ENCODE measurements around the gene PARVB.

Gene PARVB

GRCh38 chr22:44201665-44202064, 177.6 kb downstream of the PARVB start:
- DNase-seq (ENCODE audit: low spot score) = no peak

DNA sequence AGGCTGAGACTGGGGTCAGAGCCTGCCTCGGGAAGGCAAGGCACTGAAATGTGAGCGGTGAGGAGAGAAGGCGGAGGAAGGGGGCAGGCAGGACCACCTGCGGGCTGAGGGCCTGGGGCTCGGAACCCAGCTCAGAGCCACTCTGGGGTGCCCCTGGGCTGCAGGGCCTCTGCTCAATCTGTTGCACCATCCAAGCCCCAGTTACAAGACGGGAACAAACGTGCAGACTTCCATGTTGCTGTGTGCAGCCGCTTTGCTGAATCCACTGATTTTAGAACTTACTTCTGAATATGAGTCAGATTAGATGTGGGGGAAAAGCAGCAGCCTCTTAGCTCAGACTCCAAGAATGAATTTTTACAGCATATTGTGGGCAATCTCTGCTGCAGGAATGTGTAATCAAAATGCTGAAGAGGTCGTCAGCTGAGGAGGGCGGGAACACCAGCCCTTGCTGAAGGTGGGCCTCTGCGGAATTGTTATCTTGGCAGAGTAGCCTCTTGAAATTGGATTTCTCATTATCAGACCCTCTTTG, 178.2 kb downstream of the PARVB start:
- DNase-seq (ENCODE audit: low spot score) = peak; percentile 26

DNA sequence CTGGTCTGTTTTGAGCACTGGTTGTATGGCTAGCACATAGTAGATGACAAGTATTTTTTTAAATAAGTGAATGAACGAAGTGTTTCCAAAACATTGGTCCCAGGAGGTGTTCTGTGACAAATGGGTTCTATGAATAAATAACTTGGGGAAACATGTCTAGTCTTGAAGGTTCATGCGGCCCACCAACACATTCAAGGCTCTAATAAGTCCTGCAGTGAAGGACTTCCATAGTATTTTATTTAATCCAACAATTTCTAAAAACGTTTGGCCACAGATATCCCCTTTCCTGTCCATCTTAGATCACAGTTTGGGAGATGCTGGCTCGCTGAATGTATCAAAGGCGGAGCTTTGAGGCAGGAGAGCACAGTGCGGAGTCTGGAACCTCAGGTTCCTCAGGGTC, 179.1 kb downstream of the PARVB start:
- DNase-seq (ENCODE audit: low spot score) = no peak

- no peak for DNase-seq (ENCODE audit: low spot score)
These were observed 180.8 kb downstream of the PARVB start for GRCh38 chr22:44204739-44205515.

DNA sequence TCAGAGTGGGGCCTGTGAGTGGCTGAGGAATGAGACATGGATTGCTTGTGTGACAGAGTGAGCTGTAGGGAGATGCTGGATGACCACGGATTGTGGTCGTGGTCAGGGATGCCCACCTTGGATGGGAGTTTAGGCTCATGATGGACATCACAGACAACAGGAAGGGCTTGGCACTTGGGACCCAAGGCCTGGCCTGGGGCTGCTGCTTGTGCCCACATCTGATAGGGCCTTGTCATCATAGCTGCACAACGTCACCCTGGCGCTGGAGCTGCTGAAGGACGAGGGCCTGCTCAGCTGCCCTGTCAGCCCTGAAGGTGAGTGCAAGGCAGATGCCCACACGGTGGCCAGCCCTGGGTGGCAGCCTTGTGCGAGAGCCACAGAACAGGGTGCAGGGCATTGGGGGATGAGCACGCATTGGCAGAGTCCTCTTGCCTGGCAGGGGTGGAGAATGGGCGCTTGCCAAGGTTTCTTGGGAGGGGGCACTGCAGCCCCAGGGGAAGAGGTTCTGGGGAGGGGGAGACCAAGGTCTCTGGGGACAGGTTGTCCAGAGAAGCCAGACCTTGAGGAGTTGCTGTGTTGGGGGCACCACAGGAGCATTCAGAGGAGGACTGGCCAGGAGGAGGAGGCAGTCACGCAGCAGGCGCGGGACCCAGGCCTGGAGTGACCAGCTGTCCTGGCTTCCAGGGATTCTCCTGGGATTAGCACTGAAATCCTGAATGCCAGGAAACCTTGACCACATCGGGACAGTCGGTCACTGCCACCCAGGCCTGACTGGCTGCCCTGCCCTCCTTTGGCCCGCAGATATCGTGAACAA, 181.6 kb downstream of the PARVB start:
- DNase-seq (ENCODE audit: low spot score) = no peak

DNA sequence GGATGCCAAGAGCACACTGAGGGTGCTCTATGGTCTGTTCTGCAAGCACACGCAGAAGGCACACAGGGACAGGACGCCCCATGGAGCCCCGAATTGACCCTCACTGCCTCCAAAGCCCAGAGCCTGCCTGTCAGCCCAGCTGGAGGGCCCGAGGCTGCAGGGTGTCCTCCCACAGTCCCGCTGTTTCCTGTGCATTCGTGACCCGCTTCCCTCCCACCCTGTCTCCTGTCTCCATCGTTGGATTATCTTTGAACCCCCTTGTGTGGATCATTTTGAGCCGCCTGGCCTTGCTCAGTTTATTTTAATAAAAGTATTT, 182.2 kb downstream of the PARVB start:
- DNase-seq (ENCODE audit: low spot score) = no peak

DNA sequence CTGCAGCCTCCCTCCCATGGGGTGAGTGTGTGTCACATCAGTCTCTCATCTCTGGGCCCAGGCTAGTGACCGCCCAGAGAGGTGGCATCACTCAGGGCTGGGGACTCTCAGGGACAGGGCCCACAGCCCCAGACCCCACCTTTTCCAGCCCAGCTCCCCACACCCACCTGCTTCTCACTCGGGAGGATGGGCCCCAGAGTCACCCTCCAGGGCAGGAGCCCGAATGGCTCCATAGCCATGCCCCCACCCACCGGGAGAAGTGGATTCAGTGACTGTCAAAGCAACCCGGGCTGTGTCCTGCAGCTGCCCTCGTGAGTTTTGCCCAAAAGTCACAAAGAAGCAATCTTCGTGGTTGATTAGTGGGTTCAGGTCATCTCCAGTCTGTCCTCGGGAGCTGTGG, 182.6 kb downstream of the PARVB start:
- no peak for DNase-seq (ENCODE audit: low spot score)

DNA sequence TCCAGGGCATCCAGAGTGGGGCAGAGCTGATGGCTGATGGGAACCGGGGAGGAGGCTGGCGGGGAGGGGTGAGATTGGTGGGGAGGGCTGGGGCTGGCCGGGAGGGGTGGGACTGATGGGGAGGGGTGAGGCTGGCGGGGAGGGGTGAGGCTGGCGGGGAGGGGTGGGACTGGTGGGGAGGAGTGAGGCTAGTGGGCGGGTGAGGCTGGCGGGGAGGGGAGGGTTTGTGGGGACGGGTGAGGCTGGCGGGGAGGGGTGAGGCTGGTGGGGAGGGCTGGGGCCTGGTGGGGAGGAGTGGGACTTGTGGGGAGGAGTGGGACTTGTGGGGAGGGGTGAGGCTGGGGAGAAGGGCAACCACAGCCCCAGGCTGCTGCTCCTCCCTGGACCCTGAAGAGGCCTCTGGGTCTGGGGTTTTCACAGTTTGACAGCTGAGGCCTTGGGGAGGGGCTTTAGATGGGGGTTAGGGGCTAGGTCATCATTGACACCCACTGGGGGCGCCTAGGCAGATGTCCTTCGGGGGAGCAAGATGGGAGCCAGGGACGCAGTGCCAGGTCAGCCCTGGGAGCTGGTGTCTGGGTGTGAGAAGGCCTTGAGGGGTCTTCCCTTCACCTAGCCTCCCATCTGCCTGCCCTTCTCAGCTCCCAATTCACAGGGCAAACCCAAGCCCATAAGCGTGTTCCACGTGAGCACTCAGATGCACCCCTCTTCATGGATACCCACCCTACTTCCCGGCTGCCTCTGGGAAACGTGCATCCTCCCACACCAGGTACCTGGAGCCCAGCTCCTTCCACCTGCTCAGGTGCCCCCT, 183.3 kb downstream of the PARVB start:
- DNase-seq (ENCODE audit: low spot score) = no peak

DNA sequence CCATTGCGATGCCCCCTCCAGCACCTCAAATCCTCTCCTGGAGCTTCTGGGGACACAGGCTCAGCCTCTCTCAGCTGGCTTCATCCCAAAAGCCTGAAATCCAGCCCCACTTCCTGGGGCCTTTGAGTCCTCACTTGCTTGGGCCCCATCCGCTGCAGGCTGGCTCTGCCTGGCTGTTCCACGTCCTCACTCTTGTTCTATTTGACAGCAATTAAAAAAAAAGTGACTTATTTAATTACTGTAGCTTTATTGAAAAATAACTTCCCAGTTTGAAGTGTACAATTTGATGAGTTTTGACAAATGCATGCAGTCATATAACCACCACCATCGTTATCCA, 183.8 kb downstream of the PARVB start:
- DNase-seq (ENCODE audit: low spot score) = no peak

GRCh38 chr22:44209343-44209742, 185.2 kb downstream of the PARVB start:
- DNase-seq (ENCODE audit: low spot score) = no peak

GRCh38 chr22:44210722-44211121, 186.6 kb downstream of the PARVB start:
- no peak for DNase-seq (ENCODE audit: low spot score)

DNA sequence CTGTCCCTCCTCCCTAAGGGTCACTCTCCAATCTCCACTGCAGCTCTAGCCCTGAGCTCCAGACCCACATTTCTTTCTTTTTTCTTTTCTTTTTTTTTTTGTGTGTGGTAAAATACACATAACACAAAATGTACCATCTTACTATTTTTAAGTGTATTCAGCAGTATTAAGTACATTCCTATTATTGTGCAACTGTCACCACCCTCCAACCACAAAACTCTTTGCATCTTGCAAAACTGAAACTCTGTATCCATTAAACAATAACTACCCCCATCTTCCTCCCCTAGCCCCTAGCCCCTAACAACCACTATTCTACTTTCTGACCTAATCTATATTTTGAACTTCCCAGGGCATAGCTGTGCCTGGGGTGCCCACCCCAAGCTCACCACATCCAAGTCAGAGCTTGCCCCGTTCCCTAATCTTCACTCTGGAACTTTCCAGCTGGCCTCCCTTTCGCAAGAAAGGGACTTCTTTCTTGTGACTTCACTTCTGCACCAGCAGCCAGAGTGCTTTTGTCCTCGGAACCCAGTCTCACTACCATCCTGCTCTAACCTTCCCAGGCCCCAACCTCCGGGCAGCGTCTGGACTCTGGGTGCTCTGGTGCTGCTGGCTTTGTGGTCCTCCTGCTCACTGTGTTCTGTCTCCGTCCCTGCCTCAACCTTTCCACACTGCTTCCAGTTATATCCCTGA, 187.3 kb downstream of the PARVB start:
- no peak for DNase-seq (ENCODE audit: low spot score)

DNA sequence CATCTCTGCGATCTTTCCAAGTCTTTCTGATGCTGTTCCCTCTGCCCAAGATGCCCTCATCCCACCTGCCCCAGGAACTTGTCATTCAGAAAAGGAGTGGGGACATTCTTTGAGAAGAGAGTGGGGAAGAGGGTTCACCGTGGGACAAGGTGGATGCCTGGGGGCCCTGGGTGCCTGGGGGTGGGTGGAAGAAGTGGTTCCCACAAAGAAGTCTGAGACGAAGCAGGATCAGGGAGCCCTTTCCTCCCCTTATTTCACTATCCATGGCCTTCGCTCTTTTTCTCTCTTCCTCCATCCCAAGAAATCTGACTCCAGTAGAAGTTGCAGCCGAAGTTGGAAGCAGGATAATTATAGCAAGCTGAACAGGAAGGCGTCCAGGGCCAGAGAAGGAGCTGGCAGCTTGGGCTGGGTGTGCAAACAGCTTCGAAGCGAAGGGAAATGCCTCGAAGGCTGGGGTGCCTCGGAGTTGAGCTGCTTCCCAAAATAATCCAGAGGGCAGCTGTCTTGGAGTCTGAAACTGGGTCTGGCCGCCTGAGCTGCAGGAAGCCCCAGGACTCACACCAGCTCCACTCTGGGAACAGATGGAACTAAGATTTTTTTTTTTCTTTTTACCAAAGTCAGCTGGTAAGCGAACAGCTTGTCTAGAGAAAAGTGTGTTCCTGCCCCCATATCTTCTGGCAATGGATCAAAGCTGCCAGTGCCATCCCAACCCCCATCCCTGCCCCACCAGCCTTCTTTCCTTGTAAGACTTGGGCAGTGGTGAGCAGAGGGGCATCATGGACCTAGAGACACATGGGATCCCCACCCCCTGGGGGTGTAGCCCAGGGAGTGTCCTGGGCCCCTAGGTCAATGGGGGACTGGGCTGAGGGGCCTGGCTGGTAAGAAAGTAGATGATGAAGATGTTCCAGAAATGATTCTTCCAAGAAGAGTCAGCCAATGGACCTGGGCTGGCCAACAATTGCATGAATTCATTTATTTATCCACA, 188.1 kb downstream of the PARVB start:
- DNase-seq (ENCODE audit: low spot score) = no peak

GRCh38 chr22:44212936-44213335, 188.8 kb downstream of the PARVB start:
- DNase-seq (ENCODE audit: low spot score) = no peak

- DNase-seq (ENCODE audit: low spot score) = no peak
These were observed 189.5 kb downstream of the PARVB start for GRCh38 chr22:44213489-44214043.

DNA sequence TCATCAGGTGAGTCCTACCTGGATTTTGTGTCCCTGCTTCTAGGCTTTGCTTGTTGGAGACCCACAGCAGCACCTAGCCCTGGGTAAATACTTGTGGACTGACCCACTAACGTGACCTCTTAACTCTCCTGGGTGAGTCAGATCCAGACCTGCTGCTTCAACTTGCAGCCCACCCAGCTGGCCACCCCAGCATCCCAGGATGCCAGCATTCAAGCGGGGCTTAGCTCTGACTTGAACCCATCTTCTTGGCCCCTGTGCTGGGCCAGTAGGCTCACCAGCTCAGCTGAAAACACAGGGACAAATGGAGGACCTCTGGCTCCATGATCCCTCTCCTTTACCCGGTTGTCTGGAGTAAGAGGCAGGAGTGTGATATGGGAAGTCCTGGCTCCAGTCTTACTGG, 190.1 kb downstream of the PARVB start:
- no peak for DNase-seq (ENCODE audit: low spot score)

DNA sequence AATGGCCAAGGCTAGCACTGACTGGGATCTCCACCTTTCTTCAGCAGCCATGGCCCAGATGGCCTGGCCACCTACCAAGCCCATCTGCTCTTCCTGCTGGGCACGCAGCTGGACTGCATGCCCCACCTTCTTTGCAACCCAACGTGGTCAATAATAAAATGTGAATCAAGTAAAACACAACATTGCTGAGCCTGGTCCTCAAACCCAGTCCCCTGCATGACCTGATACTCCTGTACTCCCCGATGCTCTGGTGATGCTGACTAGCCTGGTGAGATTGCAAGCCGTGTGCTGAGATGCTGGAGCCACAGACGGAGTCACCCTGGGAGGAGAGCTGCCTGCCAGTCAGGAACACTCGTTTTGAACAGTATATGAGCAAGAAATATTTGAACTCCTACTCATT, 190.7 kb downstream of the PARVB start:
- DNase-seq (ENCODE audit: low spot score) = no peak

GRCh38 chr22:44215287-44215686, 191.2 kb downstream of the PARVB start:
- no peak for DNase-seq (ENCODE audit: low spot score)

DNA sequence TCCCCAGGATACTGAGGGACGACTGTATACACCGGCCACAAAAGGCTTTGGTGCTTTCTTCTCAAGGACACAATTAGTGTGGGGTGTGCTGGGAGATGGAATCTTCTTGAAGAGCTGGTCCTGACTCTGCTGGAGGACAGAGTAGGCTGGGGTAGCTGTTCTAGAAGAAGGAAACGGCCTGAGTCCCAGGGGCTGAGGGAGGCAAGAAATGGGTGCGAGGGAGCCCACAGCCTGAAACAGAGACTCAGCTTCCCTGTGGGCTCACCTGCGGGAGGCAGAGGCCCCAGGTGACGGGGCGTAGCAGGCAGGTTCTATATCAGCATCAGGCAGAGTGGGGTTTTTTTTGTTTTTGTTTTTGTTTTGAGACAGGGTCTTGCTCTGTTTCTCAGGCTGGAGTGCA, 193.2 kb downstream of the PARVB start:
- DNase-seq (ENCODE audit: low spot score) = no peak

DNA sequence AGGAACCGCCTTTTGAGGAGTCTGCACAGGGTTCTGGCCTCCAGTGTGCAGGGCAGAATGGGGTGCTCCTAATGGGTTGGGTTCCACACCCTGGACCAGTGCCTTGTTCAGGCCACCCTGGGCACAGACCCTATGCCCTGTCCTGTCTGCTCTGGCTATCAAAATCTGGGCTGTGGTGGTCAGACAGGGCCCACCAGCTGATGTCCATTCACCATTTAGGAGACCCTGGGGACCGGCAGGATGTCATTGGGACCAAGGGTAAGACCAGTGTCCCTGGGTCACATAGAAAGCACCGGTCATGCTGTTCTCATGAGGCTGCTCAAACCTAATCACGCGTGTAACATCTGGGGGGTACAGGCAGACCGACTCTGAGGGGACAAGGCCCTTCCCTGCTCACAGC, 194.0 kb downstream of the PARVB start:
- no peak for DNase-seq (ENCODE audit: low spot score)

All from Ammon's horn (tissue), 1 donor.